HG02970 (cell line): ENCODE data around the gene AKAP6.

Experiments used
- ATAC-seq: cut with Tn5 transposase; IDR thresholded peaks from one replicate; pipeline ENCODE4 v1.9.1; 2021; ENCODE audit warnings: mild to moderate bottlenecking, moderate library complexity, moderate number of reproducible peaks; ENCODE audit not compliant: unreplicated experiment, low FRiP score

Gene AKAP6

GRCh38 chr14:32329146-32329545 lies at the start of gene AKAP6:
AKAP6 (plus strand) TSS chr14:32329298; CDS start chr14:32433494, 104,196 bp downstream.
- no peak for ATAC-seq

DNA sequence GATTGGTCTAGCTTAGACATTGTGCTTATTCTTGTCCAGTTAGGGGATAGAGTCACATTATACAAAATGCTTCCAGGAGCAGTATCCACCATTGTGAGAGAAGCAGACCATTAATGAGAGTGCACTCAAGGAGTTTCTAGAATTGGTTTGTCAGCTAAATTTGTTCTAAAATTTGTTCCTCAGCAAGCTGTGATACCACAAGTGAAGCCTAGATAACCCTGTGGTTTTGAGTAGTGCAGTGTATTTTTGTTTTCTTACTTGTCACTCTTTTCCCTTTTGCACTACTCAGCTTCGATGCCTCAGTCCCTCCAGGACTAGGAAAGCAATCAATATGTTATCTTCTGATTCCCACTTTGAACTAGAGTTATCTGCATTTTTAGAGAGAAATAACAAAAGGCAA lies 42.5 kb upstream of the AKAP6 start:
- no peak for ATAC-seq

DNA sequence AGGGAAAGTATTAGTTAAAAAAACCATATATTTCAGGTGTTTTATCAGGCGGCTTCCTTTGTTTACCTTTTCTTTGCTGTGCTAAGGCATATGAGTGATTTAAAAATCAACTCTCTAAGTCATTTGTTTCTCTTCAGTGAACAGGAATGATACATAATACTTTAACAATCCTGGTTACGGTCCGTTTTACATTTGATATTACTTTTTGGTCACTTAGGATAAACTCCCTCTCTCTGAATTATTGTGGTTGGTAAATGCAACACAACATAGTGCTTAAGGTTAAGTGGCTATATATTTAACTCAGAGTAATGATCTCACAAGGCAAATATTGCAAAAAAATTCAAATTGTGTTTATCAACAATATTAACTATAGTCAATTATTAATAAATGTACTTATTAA lies 32.7 kb upstream of the AKAP6 start:
- ATAC-seq, result no peak

DNA sequence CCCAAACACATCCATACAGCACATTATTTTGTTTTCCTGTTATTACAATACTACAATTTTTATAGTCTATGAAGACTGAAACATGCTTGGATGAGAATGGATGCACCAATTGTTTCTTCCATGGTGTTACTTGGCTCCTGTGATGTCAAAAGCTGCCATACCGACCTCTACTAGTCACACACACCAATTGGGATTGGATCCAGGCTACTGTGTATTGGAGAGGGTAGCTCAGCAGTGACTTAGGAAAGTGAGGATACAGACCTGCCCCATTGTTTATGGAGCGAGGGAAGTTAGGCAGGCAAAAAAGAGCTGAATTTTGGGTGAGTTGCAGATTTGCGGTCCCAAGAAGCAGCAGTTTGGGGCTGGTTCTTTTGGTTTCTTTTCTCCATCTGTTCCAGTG lies 30.8 kb upstream of the AKAP6 start:
- no peak for ATAC-seq

- ATAC-seq, result no peak
Measured at GRCh38 chr14:32300136-32300535, 29.0 kb upstream of the AKAP6 start.

DNA sequence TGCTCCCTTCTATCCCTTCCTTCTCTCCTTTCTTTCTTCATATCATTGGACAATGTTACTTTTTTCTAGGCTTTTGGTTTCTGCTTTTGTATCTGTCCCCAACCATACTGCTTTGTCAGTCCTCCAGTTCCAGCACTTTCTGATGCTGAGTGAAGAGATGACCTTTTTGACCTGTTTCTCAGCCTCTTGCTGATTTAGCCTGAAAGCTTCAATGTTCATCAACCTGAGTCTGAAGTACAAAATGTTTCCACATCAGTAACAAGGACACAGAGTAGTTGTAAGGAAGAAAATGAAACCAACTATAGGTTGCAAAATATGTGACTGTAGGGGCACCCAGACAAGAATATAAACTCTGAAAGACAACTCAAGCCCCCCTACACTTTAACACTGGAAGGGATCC lies 25.2 kb upstream of the AKAP6 start:
- no peak for ATAC-seq

- no peak for ATAC-seq
Measured at GRCh38 chr14:32304296-32304695, 24.8 kb upstream of the AKAP6 start.

- no peak for ATAC-seq
Measured at GRCh38 chr14:32306549-32306948, 22.5 kb upstream of the AKAP6 start.

GRCh38 chr14:32307881-32308582 lies 21.1 kb upstream of the AKAP6 start:
- ATAC-seq, result no peak

DNA sequence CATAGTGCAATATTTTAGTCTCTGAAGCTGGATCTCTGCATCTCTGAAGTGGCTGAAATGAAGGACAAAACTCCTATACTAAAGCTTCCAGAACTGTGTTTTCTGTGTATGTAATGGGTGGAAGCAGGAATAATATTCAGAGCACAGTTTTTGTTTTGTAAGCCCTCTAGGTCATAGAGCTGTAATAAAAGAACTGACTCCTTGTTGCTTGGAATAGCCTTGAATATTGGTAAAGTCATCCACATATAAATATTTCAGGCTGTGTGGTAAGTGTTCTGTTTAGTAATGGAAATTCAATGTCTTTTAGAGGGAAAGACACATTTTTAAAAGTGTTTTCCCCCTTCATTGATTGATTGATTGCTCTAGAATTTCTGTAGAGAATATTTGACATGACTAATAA lies 18.2 kb upstream of the AKAP6 start:
- no peak for ATAC-seq

- no peak for ATAC-seq
Measured at GRCh38 chr14:32311294-32312009, 17.6 kb upstream of the AKAP6 start.

GRCh38 chr14:32312010-32312331 lies 17.1 kb upstream of the AKAP6 start:
- ATAC-seq, result no peak

DNA sequence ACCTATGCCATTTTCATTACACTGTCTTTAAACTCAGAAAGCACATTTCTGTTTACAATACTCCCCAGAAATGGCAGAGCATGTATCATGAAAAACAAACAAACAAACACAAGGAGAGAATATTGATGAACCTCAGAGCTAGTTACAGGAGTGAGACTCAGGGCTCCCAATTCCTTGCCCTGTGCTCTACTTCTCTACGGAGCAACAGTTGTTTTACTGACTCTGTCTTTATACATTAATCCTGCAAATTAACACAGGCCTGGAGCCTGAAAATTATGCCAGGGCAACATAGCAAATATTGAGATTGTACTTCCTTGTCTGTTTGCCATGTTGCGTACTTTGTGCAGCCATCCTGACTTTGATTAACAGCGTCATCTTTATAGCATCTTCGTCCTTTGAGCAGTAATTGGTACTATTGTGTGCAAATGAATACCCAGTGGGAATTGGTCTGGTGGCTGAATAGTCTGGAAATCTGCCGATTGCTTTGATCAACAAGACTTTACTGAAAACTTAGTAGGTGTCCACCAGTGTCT lies 15.2 kb upstream of the AKAP6 start:
- ATAC-seq, result no peak

- no peak for ATAC-seq
Measured at GRCh38 chr14:32318087-32318795, 10.9 kb upstream of the AKAP6 start.

DNA sequence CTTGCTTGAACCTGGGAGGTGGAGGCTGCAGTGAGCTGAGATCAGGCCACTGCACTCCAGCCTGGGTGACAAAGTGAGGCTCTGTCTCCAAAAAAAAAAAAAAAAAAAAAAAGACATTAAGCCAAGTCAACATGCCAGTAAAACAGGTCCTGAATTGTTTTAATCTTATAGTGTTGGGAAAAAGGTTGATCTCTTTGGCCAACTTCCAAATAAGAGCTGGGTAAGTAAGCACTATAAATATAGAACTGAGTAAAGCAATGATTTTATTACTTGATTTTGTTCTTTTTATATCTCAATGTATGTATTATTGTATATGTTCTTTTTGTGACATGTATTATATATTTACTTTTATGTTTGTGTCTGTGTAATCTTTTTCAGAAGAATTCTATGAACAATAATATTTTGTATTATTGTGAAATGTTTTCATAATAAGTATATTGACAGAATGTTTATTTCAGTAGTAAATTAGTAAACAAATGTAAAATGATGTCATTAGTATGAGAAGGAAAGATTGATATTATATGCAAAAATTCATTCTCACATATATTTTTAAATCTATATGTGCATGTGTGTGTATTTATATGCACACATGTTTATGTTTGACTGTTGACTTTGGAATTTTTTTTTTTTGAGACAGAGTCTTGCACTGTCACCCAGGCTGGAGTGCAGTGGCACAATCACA lies 9.6 kb upstream of the AKAP6 start:
- ATAC-seq, result no peak

GRCh38 chr14:32324601-32325000 lies 4.5 kb upstream of the AKAP6 start:
- no peak for ATAC-seq

DNA sequence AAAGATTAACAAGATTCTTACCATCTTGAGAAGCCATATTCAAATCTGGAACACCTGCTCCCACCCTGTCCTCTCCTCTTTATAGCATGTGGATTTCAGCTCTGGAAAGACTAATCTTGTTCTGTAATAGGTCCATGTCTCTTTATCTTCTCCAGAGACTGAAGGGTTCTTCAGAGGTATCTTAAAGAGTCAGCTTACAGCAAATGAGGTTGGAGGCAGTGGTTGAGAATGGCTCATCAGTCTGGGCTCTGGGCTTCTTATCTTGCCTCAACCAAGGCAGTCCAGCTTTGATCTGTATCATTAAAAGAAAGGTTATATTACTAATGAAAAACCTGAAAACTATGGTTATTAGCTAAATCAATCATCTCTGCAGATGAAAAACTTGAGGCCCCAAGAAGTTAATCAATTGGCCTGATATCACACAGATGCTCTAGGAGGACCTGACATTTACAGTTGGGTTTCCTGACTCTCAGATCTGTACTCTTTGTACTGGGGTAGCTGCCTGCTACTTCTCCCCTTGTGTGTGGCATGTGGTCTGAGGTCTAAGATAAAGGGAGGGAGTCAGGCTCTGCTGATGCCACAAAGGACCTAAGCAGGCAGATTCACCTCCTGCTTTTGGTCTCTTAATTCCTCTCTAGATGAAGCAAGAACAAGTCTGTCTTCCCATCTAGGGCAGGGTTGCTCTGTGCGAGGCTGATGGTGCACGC lies 1.7 kb upstream of the AKAP6 start:
- no peak for ATAC-seq

DNA sequence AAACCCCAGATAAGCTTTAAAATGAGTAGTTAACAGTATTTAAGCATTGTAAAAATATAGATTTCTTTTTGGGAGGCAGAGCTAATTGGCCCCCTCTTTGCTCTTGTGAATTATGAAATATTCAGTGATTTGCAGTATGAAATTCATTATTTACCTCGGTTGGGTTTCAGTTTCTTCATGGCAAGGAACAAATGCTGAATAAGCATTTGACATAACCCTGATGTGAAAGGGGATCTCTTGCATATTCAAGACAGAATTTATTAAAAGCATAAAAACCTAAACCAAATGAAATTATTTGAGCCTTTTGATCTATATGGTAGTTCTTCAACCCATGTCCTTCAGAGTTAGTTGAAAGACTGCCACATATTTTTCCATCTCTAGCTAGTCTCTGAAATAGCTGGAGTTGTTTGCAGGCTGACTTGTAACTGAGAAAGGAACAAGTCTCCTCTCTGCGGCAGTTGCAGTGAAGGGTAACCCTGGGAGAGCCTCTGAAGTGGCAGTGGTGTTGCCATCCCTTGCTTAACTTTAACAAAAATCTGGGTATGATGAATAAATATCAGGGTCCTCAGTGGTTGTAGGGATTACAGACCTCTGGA lies 690 bp downstream of the AKAP6 start:
- no peak for ATAC-seq

DNA sequence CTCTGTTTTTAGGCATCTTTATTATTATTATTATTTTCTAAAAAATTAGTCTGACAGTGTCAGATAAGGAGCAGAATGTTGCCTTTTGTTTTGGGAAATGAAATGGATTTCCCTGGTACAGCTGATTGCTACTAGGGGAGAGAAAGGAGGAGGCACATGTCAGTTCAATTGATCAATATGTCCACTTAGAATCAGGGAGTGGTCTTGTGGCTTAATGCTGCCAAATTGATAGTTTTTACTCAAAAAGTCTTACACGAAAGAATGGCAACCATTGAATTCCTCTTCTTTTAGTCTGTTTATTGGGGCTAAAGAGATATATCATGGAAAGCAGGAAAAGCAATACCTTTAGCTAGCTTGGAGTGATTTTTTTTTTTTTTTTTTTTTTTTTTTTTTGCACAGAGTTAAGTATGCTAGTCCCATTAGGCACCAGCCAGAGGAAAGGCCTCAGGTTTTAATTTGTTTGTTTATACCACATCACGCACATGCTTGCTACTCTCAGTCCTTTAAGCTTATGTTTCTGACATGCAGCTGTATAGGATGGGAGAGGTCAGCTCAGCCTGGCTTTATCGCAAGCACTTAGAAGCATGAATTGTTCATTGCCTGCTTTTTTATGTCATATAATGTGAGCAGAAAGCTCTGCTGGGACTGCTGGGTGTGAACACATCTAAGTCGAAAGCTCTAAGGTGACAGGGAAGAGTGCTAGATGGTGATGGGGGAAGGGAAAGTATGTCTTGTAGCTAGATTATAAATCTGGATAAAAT lies 1.4 kb downstream of the AKAP6 start:
- ATAC-seq, result no peak
